GM19372 (cell line): ENCODE measurements around the gene PRSS38.
"Not testable (repeated sequence)": the region's sequence is repeated elsewhere in the genome, so short reads cannot be mapped to it uniquely, and the experiment has no call there.

Experiments used
- ATAC-seq: cut with Tn5 transposase; IDR thresholded peaks from one replicate; pipeline ENCODE4 v1.9.1; 2021; ENCODE audit warnings: mild to moderate bottlenecking, low read depth, moderate library complexity; ENCODE audit not compliant: unreplicated experiment

PRSS38 gene

GRCh38 chr1:227838181-227838580 lies 22.7 kb downstream of the PRSS38 start:
- ATAC-seq = no peak

GRCh38 chr1:227841096-227841495 lies 25.6 kb downstream of the PRSS38 start:
- ATAC-seq = no peak

- no peak for ATAC-seq
Measured at GRCh38 chr1:227844320-227845146, 29.1 kb downstream of the PRSS38 start.

- no peak for ATAC-seq
Measured at GRCh38 chr1:227845147-227845458, 29.6 kb downstream of the PRSS38 start.

GRCh38 chr1:227845519-227845918 lies 30.0 kb downstream of the PRSS38 start:
- ATAC-seq = no peak

GRCh38 chr1:227846265-227846858 lies 30.9 kb downstream of the PRSS38 start:
- ATAC-seq = no peak

GRCh38 chr1:227847046-227847445 lies 31.6 kb downstream of the PRSS38 start:
- ATAC-seq = not testable (repeated sequence)

GRCh38 chr1:227848430-227848932 lies 33.0 kb downstream of the PRSS38 start:
- ATAC-seq = no peak

GRCh38 chr1:227849251-227849650 lies 33.8 kb downstream of the PRSS38 start:
- no peak for ATAC-seq

- no peak for ATAC-seq
Measured at GRCh38 chr1:227854189-227854588, 38.7 kb downstream of the PRSS38 start.

GRCh38 chr1:227855687-227856086 lies 40.2 kb downstream of the PRSS38 start:
- ATAC-seq = no peak

GRCh38 chr1:227856147-227856858 lies 40.8 kb downstream of the PRSS38 start:
- no peak for ATAC-seq

- no peak for ATAC-seq
Measured at GRCh38 chr1:227864882-227865281, 49.4 kb downstream of the PRSS38 start.

GRCh38 chr1:227869279-227869842 lies 53.9 kb downstream of the PRSS38 start:
- no peak for ATAC-seq

- ATAC-seq = no peak
Measured at GRCh38 chr1:227869851-227870305, 54.4 kb downstream of the PRSS38 start.

GRCh38 chr1:227870366-227870765 lies 54.9 kb downstream of the PRSS38 start:
- ATAC-seq = no peak

GRCh38 chr1:227871892-227872291 lies 56.4 kb downstream of the PRSS38 start:
- not testable (repeated sequence) for ATAC-seq

- ATAC-seq = not testable (repeated sequence)
Measured at GRCh38 chr1:227877810-227878209, 62.3 kb downstream of the PRSS38 start.

- ATAC-seq = no peak
Measured at GRCh38 chr1:227880342-227880924, 65.0 kb downstream of the PRSS38 start.

- ATAC-seq = no peak
Measured at GRCh38 chr1:227883073-227883520, 67.6 kb downstream of the PRSS38 start.
